Omental fat pad (tissue), 4 donors: ENCODE results near the gene GAS2L2. TPM values are rescaled to one million over a fixed set of nuclear protein-coding genes. Genes with fewer than 3 reads are reported as not detected.

Source experiments
- ATAC-seq: fragments of 150-250 bp; one replicate; pipeline ENCODE4 v1.9.1; 2016; ENCODE audit warnings: mild to moderate bottlenecking, moderate library complexity; ENCODE audit not compliant: low FRiP score
- DNase-seq: peaks from one replicate; pipeline ENCODE4 v3.0.0-alpha.2; 2019; ENCODE audit warnings: low spot score
- total RNA-seq, 4 donors: library from RNA; depleted of rRNA; stranded (reverse); fragments of >200 nt; gene quantifications; one replicate each; pipeline ENCODE4 v1.1.0, GENCODE V29; 2016
- TF ChIP-seq, protein P1 (sequence below), 3 donors: fragments of 450-650 bp; IDR thresholded peaks; one replicate each; pipeline ENCODE4 v1.5.1; 2016 to 2017; ENCODE audit warnings: antibody characterized with exemption in 3 of 3, mild to moderate bottlenecking in 3 of 3, moderate library complexity in 2 of 3

The GAS2L2 gene
- total RNA-seq: under 1 TPM in 3 of 4 donors, not detected in 1; 0.37 to 0.82 (median 0.48) TPM

DNA sequence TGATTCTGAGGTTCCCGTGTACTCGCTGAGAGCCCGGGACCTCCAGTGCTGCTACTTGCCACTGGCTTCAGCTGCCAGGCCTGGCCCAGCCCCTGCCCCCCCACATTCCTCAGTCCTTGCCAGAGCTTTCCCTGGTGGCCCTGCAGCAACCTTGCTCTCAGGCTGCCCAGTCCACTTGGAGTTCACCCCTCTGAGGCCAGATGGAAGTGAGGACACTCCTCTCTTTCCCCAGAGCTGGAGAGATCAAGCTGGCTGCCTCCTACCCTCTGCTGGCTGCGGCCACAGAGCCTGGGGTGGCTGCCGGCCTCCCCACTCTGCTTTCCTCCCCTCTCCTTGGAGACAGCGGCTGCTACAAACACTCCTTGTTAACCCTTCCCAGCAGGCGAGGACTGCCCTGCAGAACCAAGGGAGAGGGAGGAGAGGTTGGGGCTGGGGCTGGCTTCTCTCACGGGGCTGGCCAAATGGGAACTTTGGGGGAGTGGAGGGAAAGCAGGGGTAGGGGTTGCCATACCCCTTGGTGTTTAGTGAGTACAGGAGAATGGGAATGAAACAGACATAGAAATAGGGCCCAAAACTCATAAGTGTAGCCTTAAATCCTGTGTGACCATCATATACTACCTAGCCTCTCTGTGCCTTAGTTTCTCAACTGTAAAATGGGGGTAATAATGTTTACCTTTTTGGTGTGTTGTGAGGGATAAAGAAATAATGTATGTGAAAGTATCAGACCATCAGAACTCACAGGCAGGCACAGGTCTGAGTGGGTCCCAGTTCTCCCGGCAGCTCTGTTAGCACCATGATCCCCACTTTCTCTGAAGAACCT is at the start of gene GAS2L2:
Gene GAS2L2 (minus strand): TSS at position 295 of the 820 bp plus-strand sequence. CDS start 389 bp downstream, outside the sequence.
- ATAC-seq: no peak
- TF ChIP-seq, protein P1, sequence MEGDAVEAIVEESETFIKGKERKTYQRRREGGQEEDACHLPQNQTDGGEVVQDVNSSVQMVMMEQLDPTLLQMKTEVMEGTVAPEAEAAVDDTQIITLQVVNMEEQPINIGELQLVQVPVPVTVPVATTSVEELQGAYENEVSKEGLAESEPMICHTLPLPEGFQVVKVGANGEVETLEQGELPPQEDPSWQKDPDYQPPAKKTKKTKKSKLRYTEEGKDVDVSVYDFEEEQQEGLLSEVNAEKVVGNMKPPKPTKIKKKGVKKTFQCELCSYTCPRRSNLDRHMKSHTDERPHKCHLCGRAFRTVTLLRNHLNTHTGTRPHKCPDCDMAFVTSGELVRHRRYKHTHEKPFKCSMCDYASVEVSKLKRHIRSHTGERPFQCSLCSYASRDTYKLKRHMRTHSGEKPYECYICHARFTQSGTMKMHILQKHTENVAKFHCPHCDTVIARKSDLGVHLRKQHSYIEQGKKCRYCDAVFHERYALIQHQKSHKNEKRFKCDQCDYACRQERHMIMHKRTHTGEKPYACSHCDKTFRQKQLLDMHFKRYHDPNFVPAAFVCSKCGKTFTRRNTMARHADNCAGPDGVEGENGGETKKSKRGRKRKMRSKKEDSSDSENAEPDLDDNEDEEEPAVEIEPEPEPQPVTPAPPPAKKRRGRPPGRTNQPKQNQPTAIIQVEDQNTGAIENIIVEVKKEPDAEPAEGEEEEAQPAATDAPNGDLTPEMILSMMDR (IDR thresholded peaks at IDR 0.05): no peak
- DNase-seq: no peak

- TF ChIP-seq, protein P1 (IDR thresholded peaks at IDR 0.05): no peak
- DNase-seq: no peak
- ATAC-seq: peak; percentile 4
Measured at GRCh38 chr17:35801583-35802224, 48.7 kb upstream of the GAS2L2 start.

DNA sequence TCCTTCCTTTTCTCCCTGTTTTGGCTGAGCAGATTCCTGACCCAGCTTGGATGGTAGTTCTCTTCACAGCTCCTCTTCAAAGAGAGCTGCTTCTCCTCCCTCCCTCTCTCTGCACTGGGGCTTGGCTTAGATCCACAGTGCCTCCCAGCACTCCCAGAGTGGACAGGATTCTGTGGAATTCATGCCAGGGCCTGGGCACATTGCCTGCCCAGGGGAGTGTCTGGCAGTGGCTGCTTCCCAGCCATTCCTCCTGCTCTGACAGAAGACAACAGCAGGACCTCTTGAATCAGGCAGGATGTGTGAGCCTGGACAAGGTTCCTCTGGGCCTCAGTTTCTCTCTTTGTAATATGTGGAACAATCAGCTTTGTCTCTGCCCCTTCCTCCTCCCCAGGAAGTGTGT is 46.9 kb upstream of the GAS2L2 start:
- TF ChIP-seq, protein P1 (IDR thresholded peaks at IDR 0.05): no peak
- DNase-seq (no peak), ATAC-seq (peak; percentile 46)

- DNase-seq: no peak
- TF ChIP-seq, protein P1 (IDR thresholded peaks at IDR 0.05): no peak
- no peak for ATAC-seq
Measured at GRCh38 chr17:35797918-35798317, 44.9 kb upstream of the GAS2L2 start.

- TF ChIP-seq, protein P1 (IDR thresholded peaks at IDR 0.05): no peak
- DNase-seq (no peak), ATAC-seq (no peak)
Measured at GRCh38 chr17:35797370-35797769, 44.3 kb upstream of the GAS2L2 start.

- no peak for ATAC-seq
- DNase-seq: no peak
- TF ChIP-seq, protein P1 (IDR thresholded peaks at IDR 0.05): no peak
Measured at GRCh38 chr17:35796942-35797341, 43.9 kb upstream of the GAS2L2 start.
